HepG2 (cell line): ENCODE results near the gene NAV2. TPM values are rescaled to one million over a fixed set of nuclear protein-coding genes. Genes with fewer than 3 reads are reported as not detected.

Source experiments
- ATAC-seq: fragments of 200-7000 bp; cut with Tn5 transposase; 3 replicates; pipeline ENCODE4 v1.9.1; 2020; ENCODE audit warnings: mild to moderate bottlenecking, moderate library complexity
- BruUV-seq: library from RNA; stranded (reverse); fragments of 400-500 nt; replicated peaks from 2 replicates; lab custom pipeline; 2021; lab: Mats Ljungman, UMichigan
- CTCF ChIA-PET: fragments of 300-600 bp; formaldehyde crosslinking; extraction: SDS; loops from one replicate; lab custom pipeline; 2021; ENCODE audit warnings: low total read pairs, inconsistent platforms, low intra/inter-chr PET ratio; lab: Yijun Ruan, JAX
- POLR2A ChIA-PET: fragments of 350-600 bp; sonication (Branson Sonifier 250); formaldehyde crosslinking; loops from one replicate; lab custom pipeline; 2020; ENCODE audit warnings: antibody characterized with exemption, inconsistent platforms; lab: Yijun Ruan, JAX
- DNase-seq: peaks from one replicate; pipeline ENCODE4 v3.0.0-alpha.2; 2015; ENCODE audit warnings: low spot score
- FAIRE-seq: peaks from 3 replicates; lab custom pipeline; 2011; peaks lifted over from hg19 to GRCh38; lab: Jason Lieb, UNC
- H2AFZ ChIP-seq: one replicate; pipeline ENCODE4 v1.6.1; 2011; ENCODE audit warnings: low read length, inconsistent platforms
- H3K27ac ChIP-seq: fragments of 300-600 bp; 3 replicates; pipeline ENCODE4 v1.8.0; 2011; ENCODE audit warnings: mixed run types, mild to moderate bottlenecking, mixed read lengths, low read length, inconsistent platforms; ENCODE audit not compliant: insufficient read depth; ENCODE audit errors: extremely low read length
- H3K27me3 ChIP-seq, 2 experiments: fragments of 200-600 bp in 1 of 2; 2 replicates in 1 of 2; 3 replicates in 1 of 2; pipeline versions ENCODE4 v1.6.0 to v1.8.0; 2011; ENCODE audit warnings: low read length in 2 of 2, mild to moderate bottlenecking in 2 of 2, moderate library complexity in 2 of 2, inconsistent platforms in 1 of 2; ENCODE audit not compliant: insufficient read depth in 2 of 2, control insufficient read depth in 1 of 2
- H3K36me3 ChIP-seq, 2 experiments: fragments of 200-600 bp in 1 of 2; replicated peaks in 1 of 2; 2 replicates in 1 of 2; 3 replicates in 1 of 2; pipeline versions ENCODE4 v1.5.1 to v1.8.0; 2011; ENCODE audit warnings: low read length in 2 of 2, inconsistent platforms in 1 of 2; ENCODE audit not compliant: insufficient read depth in 2 of 2, control insufficient read depth in 1 of 2
- H3K4me1 ChIP-seq: 2 replicates; pipeline ENCODE4 v1.5.1; 2012; ENCODE audit warnings: low read length, inconsistent platforms; ENCODE audit not compliant: insufficient read depth
- H3K4me2 ChIP-seq: 2 replicates; pipeline ENCODE4 v1.6.0; 2011; ENCODE audit warnings: low read depth, low read length, inconsistent platforms
- H3K4me3 ChIP-seq, 3 experiments: fragments of 200-600 bp in 1 of 3; sonication (generic), shearing (Covaris generic) in 1 of 3; replicated peaks in 1 of 3; 2 replicates each; pipeline ENCODE4 v1.5.1; 2011 to 2016; ENCODE audit warnings: low read length in 3 of 3, inconsistent platforms in 2 of 3, low read depth in 2 of 3, mild to moderate bottlenecking in 2 of 3, control low read depth in 1 of 3, mixed read lengths in 1 of 3; ENCODE audit not compliant: insufficient read depth in 1 of 3
- H3K79me2 ChIP-seq: one replicate; pipeline ENCODE4 v1.6.1; 2011; ENCODE audit warnings: low read length, inconsistent platforms; ENCODE audit not compliant: insufficient read depth
- H3K9ac ChIP-seq: 2 replicates; pipeline ENCODE4 v1.6.0; 2011; ENCODE audit warnings: mild to moderate bottlenecking, low read depth, low read length, inconsistent platforms; ENCODE audit not compliant: insufficient read depth
- H3K9me3 ChIP-seq: 2 replicates; pipeline ENCODE4 v1.5.1; 2012; ENCODE audit warnings: mild to moderate bottlenecking, low read length
- H4K20me1 ChIP-seq: 2 replicates; pipeline ENCODE4 v1.6.0; 2011; ENCODE audit warnings: inconsistent platforms, mild to moderate bottlenecking, low read length, moderate library complexity; ENCODE audit not compliant: insufficient read depth
- CEBPB ChIP-seq: IDR thresholded peaks from 2 replicates; pipeline ENCODE4 v1.6.1; 2011; ENCODE audit warnings: low read depth, low read length, improper control_type of control experiment, borderline replicate concordance
- CEBPG ChIP-seq: IDR thresholded peaks from 2 replicates; pipeline ENCODE4 v1.6.1; 2016
- HHEX ChIP-seq: IDR thresholded peaks from 2 replicates; pipeline ENCODE4 v1.6.1; 2016; ENCODE audit warnings: control low read depth
- IKZF5 ChIP-seq: IDR thresholded peaks from 2 replicates; pipeline ENCODE4 v1.6.1; 2018; ENCODE audit warnings: missing genetic modification reagents, mild to moderate bottlenecking, missing compliant biosample characterization
- KDM5A ChIP-seq: fragments of 200-600 bp; sonication (generic); IDR thresholded peaks from 2 replicates; pipeline ENCODE4 v1.7.0; 2018; ENCODE audit warnings: antibody characterized with exemption, mild to moderate bottlenecking, low read length, borderline replicate concordance
- MAFF ChIP-seq: IDR thresholded peaks from 2 replicates; pipeline ENCODE4 v1.6.1; 2011; ENCODE audit warnings: low read depth, low read length, improper control_type of control experiment
- MAFG ChIP-seq: sonication (generic); formaldehyde crosslinking; IDR thresholded peaks from 2 replicates; pipeline ENCODE4 v1.5.1; 2020; ENCODE audit warnings: mild to moderate bottlenecking, missing genetic modification reagents
- MAFK ChIP-seq, 2 experiments: IDR thresholded peaks in 1 of 2; conservative IDR thresholded peaks in 1 of 2; 2 replicates each; pipeline ENCODE4 v1.6.1; 2011; ENCODE audit warnings: improper control_type of control experiment in 2 of 2, low read length in 2 of 2
- PRPF4 ChIP-seq: fragments of 200-400 bp; formaldehyde crosslinking; IDR thresholded peaks from 2 replicates; pipeline ENCODE4 v1.6.1; 2016; ENCODE audit warnings: low read length, low read depth; ENCODE audit not compliant: poor library complexity, severe bottlenecking
- SOX6 ChIP-seq, 2 experiments: fragments of 450-650 bp in 1 of 2; sonication (generic) in 1 of 2; formaldehyde crosslinking in 1 of 2; IDR thresholded peaks; 2 replicates each; pipeline versions ENCODE4 v1.4.0 to v1.6.1; 2017 to 2020; ENCODE audit warnings: antibody characterized with exemption in 1 of 2, mild to moderate bottlenecking in 1 of 2, missing genetic modification reagents in 1 of 2
- SP140L ChIP-seq: sonication (generic); formaldehyde crosslinking; IDR thresholded peaks from 2 replicates; pipeline ENCODE4 v1.4.0; 2020; ENCODE audit warnings: missing genetic modification reagents, borderline replicate concordance
- STAT5B ChIP-seq: sonication (generic); formaldehyde crosslinking; IDR thresholded peaks from 2 replicates; pipeline ENCODE4 v1.4.0; 2020; ENCODE audit warnings: missing genetic modification reagents
- TEAD3 ChIP-seq: optimal IDR thresholded peaks from 2 replicates; pipeline ENCODE3; 2016; ENCODE audit warnings: borderline replicate concordance
- ZNF678 ChIP-seq: sonication (generic); formaldehyde crosslinking; IDR thresholded peaks from 2 replicates; pipeline ENCODE4 v1.4.0; 2020; ENCODE audit warnings: mild to moderate bottlenecking, missing genetic modification reagents
- ZNF883 ChIP-seq: sonication (generic); formaldehyde crosslinking; IDR thresholded peaks from 2 replicates; pipeline ENCODE4 v1.5.1; 2020; ENCODE audit warnings: mild to moderate bottlenecking, missing genetic modification reagents; ENCODE audit errors: not compliant biosample characterization
- in situ Hi-C: cut with HindIII; loops from 2 replicates; pipeline ENCODE4 v1.10.0; 2017; ENCODE audit warnings: low pct_unique_long_range_greater_than_20kb; ENCODE audit not compliant: extremely low pct_ligation_motif_present
- intact Hi-C: fragments of 100-400 bp; cut with micrococcal nuclease; formaldehyde crosslinking; loops from one replicate; pipeline ENCODE4 v1.10.0; 2022; ENCODE audit not compliant: unreplicated experiment
- polyA plus RNA-seq, 8 experiments: library from polyadenylated mRNA; depleted of rRNA in 3 of 8; stranded (reverse) in 7 of 8; unstranded in 1 of 8; fragments of >200 nt; fragmentation: Illumina TruSeq in 4 of 8; extraction: Trizol in 4 of 8; gene quantifications; 2 replicates each; pipeline versions ENCODE4 v1.2.1 to v1.2.3, GENCODE V29; 2011 to 2016; ENCODE audit warnings: low read depth in 4 of 8, missing spikeins in 1 of 8, mixed read lengths in 1 of 8; ENCODE audit not compliant: insufficient read depth in 1 of 8
- total RNA-seq, 5 experiments: library from RNA; depleted of rRNA; stranded (reverse); fragments of >200 nt; fragmentation: Illumina TruSeq; extraction: Trizol; gene quantifications; 2 replicates each; pipeline ENCODE4 v1.2.3, GENCODE V29; 2016; ENCODE audit warnings: low read depth in 1 of 5
- TF ChIP-seq, protein P1 (sequence below), 2 experiments: sonication (generic) in 1 of 2; formaldehyde crosslinking in 1 of 2; IDR thresholded peaks; 2 replicates each; pipeline versions ENCODE4 v1.6.1 to v1.9.0; 2014 to 2022; ENCODE audit warnings: antibody characterized with exemption in 1 of 2, borderline replicate concordance in 1 of 2, inconsistent platforms in 1 of 2, low read depth in 1 of 2, missing genetic modification reagents in 1 of 2

The NAV2 gene
- total and polyA plus RNA-seq, 2 of the 13 experiments (the other 11 are each of a cell fraction or from before 2014, with no cell fraction given): 9.3 to 34.6 TPM

DNA sequence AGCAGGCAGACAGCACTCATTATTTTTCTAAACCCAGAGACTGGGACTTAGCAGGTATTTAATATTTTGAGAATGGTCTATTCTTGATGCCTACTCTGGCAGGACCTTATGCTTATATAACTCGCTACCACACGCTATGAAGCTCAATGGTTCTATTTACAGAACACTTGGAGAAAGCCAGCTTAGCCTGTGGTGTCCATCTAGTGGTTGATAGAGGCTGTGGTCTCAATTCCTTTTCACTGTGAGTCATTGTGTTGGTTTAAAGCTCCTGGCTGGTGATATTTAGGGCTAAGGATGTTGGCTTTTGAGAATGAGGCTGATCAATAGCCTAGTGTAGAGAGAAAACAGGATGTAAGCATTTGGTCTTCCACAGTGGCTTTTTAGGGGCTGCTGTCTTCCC is 241.3 kb downstream of the NAV2 start (continued):
- TF ChIP-seq, protein P1, sequence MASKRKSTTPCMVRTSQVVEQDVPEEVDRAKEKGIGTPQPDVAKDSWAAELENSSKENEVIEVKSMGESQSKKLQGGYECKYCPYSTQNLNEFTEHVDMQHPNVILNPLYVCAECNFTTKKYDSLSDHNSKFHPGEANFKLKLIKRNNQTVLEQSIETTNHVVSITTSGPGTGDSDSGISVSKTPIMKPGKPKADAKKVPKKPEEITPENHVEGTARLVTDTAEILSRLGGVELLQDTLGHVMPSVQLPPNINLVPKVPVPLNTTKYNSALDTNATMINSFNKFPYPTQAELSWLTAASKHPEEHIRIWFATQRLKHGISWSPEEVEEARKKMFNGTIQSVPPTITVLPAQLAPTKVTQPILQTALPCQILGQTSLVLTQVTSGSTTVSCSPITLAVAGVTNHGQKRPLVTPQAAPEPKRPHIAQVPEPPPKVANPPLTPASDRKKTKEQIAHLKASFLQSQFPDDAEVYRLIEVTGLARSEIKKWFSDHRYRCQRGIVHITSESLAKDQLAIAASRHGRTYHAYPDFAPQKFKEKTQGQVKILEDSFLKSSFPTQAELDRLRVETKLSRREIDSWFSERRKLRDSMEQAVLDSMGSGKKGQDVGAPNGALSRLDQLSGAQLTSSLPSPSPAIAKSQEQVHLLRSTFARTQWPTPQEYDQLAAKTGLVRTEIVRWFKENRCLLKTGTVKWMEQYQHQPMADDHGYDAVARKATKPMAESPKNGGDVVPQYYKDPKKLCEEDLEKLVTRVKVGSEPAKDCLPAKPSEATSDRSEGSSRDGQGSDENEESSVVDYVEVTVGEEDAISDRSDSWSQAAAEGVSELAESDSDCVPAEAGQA (IDR thresholded peaks at IDR 0.05; ENCODE audit: low read depth): no peak
- TF ChIP-seq, protein P1 (CRISPR knock-in tag; IDR thresholded peaks at IDR 0.05; ENCODE audit: borderline replicate concordance): no peak
- no peak for TF ChIP-seq ZNF883 (CRISPR knock-in tag)
- TF ChIP-seq TEAD3 (CRISPR knock-in tag): peak; percentile 74
- TF ChIP-seq MAFF: no peak
- no peak for TF ChIP-seq STAT5B (CRISPR knock-in tag)

- H3K4me3 ChIP-seq: no peak overlapping the region
- H3K27ac ChIP-seq: no peak overlapping the region
- H3K9me3 ChIP-seq: no peaks in the 10 kb centered on the region
- ATAC-seq (no peak; the same call in 2 of the 3 replicates), FAIRE-seq (no peak), DNase-seq (peak; percentile 56)
- no peak overlapping the region for H2AFZ ChIP-seq
- POLR2A ChIA-PET: interaction anchor here (0.7 to 1.2 kb wide), 3 partner anchors 21 to 48 kb away, joined by 3 to 5 read pairs (median 4); no protein-coding TSS in a partner anchor
- H3K27me3 ChIP-seq: no peaks in the 10 kb centered on the region
- H3K4me2 ChIP-seq: no peak overlapping the region
- H3K9ac ChIP-seq: no peak overlapping the region
- intact Hi-C loops (loop anchor here (1.0 to 2.0 kb wide), 4 partner anchors 42 to 81 kb away; no protein-coding TSS in a partner anchor), in situ Hi-C loops (loop anchor here (5.0 kb wide), 1 partner anchor 72 kb away; no protein-coding TSS in a partner anchor)
- no peaks in the 10 kb centered on the region for H3K79me2 ChIP-seq
- CTCF ChIA-PET: no interaction called here
- H3K4me1 ChIP-seq: peaks cover 78% of the 10 kb centered on the region
- no peaks in the 10 kb centered on the region for H3K36me3 ChIP-seq
- no TSS peak for BruUV-seq
- H4K20me1 ChIP-seq: no peaks in the 10 kb centered on the region
- TF ChIP-seq SP140L (CRISPR knock-in tag) (no peak), KDM5A (no peak), SOX6 (IDR thresholded peaks at IDR 0.05) (no peak), SOX6 (CRISPR knock-in tag; IDR thresholded peaks at IDR 0.05) (peak; percentile 17; the same call in 1 of the 2 replicates), PRPF4 (no peak), HHEX (CRISPR knock-in tag) (no peak), MAFK (conservative IDR thresholded peaks at IDR 0.05 in 1 of 2, IDR thresholded peaks at IDR 0.05 in 1 of 2; ENCODE audit: low read length in 2 of 2) (peak; percentile 2 to 20; a peak in 1 of 4 replicates), ZNF678 (CRISPR knock-in tag) (no peak), CEBPB (0 out of 2 replicates have a peak, but pooled peaks have one; percentile 42), MAFG (CRISPR knock-in tag) (no peak), CEBPG (CRISPR knock-in tag) (0 out of 2 replicates have a peak, but pooled peaks have one; percentile 3), IKZF5 (CRISPR knock-in tag) (no peak)
Measured at GRCh38 chr11:19954899-19955298, 242.3 kb downstream of the NAV2 start.
